GM10248 (cell line): Measurements from ENCODE around the gene FAM229A.
A peak's percentile ranks its signal among the peaks of the same experiment; 100 is the strongest.

Experiments used
- CTCF ChIA-PET: fragments of 300-600 bp; sonication (Branson Sonifier 250); formaldehyde crosslinking; extraction: SDS; loops from one replicate; lab custom pipeline; 2021; ENCODE audit warnings: antibody characterized with exemption; lab: Yijun Ruan, JAX
- POLR2A ChIA-PET: fragments of 350-650 bp; sonication (Branson Sonifier 250); formaldehyde crosslinking; extraction: SDS; loops from one replicate; lab custom pipeline; 2020; ENCODE audit warnings: antibody characterized with exemption; lab: Yijun Ruan, JAX
- DNase-seq: peaks from one replicate; pipeline ENCODE4 v3.0.0; 2012; ENCODE audit errors: extremely low spot score
- TF ChIP-seq, protein P1 (sequence below): IDR thresholded peaks from 2 replicates; pipeline ENCODE4 v1.5.1; 2012; ENCODE audit warnings: mild to moderate bottlenecking, low read depth; ENCODE audit errors: extremely low read depth, missing control alignments, control extremely low read depth

The FAM229A gene

GRCh38 chr1:32345289-32345827, 16.9 kb downstream of the FAM229A start:
- DNase-seq = no peak
- POLR2A ChIA-PET = interaction anchor here (3.3 kb wide), 1 partner anchor 9 kb away, joined by 49 read pairs; the partner anchor contains the start of gene MARCKSL1
- TF ChIP-seq, protein P1, sequence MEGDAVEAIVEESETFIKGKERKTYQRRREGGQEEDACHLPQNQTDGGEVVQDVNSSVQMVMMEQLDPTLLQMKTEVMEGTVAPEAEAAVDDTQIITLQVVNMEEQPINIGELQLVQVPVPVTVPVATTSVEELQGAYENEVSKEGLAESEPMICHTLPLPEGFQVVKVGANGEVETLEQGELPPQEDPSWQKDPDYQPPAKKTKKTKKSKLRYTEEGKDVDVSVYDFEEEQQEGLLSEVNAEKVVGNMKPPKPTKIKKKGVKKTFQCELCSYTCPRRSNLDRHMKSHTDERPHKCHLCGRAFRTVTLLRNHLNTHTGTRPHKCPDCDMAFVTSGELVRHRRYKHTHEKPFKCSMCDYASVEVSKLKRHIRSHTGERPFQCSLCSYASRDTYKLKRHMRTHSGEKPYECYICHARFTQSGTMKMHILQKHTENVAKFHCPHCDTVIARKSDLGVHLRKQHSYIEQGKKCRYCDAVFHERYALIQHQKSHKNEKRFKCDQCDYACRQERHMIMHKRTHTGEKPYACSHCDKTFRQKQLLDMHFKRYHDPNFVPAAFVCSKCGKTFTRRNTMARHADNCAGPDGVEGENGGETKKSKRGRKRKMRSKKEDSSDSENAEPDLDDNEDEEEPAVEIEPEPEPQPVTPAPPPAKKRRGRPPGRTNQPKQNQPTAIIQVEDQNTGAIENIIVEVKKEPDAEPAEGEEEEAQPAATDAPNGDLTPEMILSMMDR = no peak

DNA sequence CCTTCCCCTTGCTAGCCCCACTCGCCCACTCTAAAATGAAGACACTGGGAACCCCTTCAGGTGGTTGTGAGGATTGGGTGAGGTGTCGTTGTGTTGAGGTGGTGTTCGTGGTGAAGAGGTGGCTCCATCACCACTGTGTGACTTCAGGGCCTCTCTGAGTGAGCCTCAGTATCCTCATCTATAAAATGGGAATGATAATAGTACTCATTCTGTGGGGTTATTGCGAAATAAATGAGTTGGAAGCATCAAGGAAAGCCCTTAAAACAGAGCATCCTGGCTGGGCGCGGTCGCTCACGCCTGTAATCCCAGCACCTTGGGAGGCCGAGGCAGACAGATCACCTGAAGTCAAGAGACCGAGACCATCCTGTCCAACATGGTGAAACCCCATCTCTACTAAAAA, 19.6 kb downstream of the FAM229A start:
- TF ChIP-seq, protein P1 = no peak
- DNase-seq = no peak
- POLR2A ChIA-PET = no interaction called here
- CTCF ChIA-PET = interaction anchor here (1.2 to 1.6 kb wide), 2 partner anchors 26 to 94 kb away, joined by 4 to 5 read pairs; no protein-coding TSS in a partner anchor

More at GRCh38 chr1:32345289-32345827, 16.9 kb downstream of the FAM229A start:
- CTCF ChIA-PET = interaction anchor here (0.8 to 1.4 kb wide), 3 partner anchors 9 to 97 kb away, joined by 3 to 4 read pairs (median 3); partner anchors contain the start of genes BSDC1 and MARCKSL1

DNA sequence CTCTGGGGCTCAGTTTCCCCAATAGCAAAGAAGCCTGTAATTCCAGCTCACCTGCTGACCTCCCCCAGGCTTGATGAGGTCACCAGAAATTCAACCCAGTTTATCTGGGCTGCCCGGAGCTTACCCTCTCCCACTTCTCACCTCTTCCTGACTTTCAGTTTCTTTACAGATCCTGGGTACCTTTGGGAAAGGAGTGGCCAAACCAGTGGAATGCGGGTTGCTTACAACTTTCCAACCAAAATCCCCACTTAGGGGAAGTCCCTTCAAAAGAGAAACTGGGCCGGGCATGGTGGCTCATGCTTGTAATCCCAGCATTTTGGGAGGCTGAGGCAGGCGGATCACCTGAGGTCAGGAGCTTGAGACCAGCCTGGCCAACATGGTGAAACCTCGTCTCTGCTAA, 20.3 kb downstream of the FAM229A start:
- CTCF ChIA-PET = interaction anchor here (1.2 to 1.6 kb wide), 3 partner anchors 11 to 93 kb away, joined by 4 to 5 read pairs (median 4); no protein-coding TSS in a partner anchor
- DNase-seq = no peak
- TF ChIP-seq, protein P1 = no peak
- POLR2A ChIA-PET = no interaction called here

DNA sequence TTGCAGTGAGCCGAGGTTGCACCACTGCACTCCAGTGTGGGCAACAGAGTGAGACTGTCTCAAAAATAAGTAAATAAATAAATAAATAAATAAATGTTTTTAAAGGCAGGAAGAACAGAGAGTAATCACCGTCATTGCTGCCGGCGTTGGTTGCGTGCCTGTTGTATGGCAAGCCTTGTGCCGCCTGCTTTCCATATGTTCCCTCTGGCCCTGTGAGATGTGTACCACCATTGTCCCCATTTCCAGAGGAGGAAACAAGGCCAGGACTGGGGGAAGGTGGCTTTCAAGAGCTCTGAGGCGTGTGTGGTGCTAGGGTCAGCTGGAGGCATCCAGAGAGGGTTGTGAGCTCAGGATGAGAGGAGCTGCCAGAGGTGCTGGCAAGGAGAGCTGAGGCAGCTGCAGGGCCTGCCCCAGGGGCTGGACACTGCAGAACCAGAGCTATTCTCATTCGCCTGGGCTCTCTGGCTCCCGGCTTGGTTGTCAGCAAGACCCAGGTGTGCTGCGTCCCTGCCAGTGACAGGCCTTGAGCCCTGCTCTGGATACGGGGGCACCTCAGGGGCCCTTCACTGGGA, 21.0 kb downstream of the FAM229A start:
- TF ChIP-seq, protein P1 = no peak
- POLR2A ChIA-PET = no interaction called here
- no peak for DNase-seq
- CTCF ChIA-PET = interaction anchor here (1.0 to 1.6 kb wide), 4 partner anchors 12 to 93 kb away, joined by 3 to 5 read pairs (median 4); no protein-coding TSS in a partner anchor

DNA sequence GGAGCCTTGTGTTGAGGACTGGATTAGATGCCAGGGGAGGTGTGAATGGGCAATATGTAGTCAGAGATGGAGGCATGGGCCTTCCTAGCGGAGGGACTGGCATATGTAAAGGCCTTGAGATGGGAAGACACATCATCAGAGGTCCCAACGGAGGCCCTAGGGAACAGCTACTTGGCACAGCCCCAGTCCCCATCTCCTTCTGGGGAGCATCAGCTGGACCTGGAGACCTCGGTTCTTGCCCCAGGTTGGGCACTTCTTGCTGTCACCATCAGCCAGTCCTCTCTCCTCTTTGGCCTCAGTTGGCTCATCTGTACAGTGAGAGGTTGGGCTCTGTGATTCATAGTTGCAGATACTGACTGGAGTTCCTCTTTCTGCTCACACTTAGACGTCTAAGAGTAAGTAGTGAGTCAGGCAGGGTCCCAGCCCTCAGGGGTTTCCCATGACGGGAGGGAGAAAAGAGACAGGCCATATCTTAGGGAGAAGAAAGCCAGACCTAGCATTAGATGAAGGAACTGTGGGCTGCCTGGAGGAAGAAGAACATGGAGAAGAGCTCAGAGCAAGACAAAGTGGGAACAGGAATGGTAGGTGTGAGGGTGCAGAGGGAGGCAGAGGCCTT, 22.8 kb downstream of the FAM229A start:
- POLR2A ChIA-PET = interaction anchor here (0.6 kb wide), 1 partner anchor 691 kb away, joined by 4 read pairs; no protein-coding TSS in a partner anchor
- TF ChIP-seq, protein P1 = no peak
- CTCF ChIA-PET = interaction anchor here (1.3 kb wide), 1 partner anchor 11 kb away, joined by 3 read pairs; no protein-coding TSS in a partner anchor
- DNase-seq = peak; percentile 73

DNA sequence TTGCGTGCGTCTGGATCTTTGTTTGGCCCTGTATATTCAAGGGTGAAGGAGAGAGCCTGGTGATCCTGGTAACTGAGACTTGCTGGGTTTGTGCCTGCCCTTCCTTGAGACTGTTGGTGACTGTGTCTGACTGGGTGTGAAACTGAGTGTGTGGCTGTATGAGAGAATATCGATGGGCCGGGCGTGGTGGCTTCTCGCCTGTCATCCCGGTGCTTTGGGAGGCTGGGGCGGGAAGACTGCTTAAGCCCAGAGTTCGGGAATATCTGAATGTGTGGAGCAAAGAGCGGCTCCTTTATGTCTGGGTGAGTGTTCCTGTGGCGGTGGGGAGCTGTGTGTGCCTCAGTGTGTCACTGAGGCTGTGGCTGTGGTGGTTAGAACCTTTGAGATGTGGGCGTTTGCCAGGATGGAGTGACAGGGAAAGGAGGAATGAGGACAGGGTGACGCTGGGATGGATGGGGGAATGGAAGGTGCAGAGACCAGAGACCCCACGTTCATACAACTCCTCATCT, 23.6 kb downstream of the FAM229A start:
- ChIA-PET POLR2A (no interaction called here), CTCF (interaction anchor here (2.0 kb wide), 1 partner anchor 90 kb away, joined by 4 read pairs; no protein-coding TSS in a partner anchor)
- TF ChIP-seq, protein P1 = no peak
- DNase-seq = no peak
